ENCODE data around the gene SIRT3. TPM values are rescaled to one million over a fixed set of nuclear protein-coding genes. Genes with fewer than 3 reads are reported as not detected.
"Not testable (repeated sequence)": the region's sequence is repeated elsewhere in the genome, so short reads cannot be mapped to it uniquely, and the experiment has no call there.

The SIRT3 gene
- polyA plus RNA-seq, 1 donor (not counting 4 experiments of a cell fraction or from before 2014, with no cell fraction given): 12.6 TPM

- dilution Hi-C loops (cut with MboI; ENCODE audit: extremely low pct_ligation_motif_present, low sequenced_read_pairs): no loop called here
- peaks cover 19 to 37% of the 10 kb centered on the region in 2 experiments for H3K36me3 ChIP-seq (ENCODE audit: control insufficient read depth in 2 of 2, extremely low read depth in 1 of 2, insufficient read depth in 2 of 2, low read length in 2 of 2)
- H4K20me1 ChIP-seq (ENCODE audit: control insufficient read depth, extremely low read depth, insufficient read depth, low read length): no peaks in the 10 kb centered on the region
Measured at GRCh38 chr11:240315-240714, 4.2 kb upstream of the SIRT3 start.

DNA sequence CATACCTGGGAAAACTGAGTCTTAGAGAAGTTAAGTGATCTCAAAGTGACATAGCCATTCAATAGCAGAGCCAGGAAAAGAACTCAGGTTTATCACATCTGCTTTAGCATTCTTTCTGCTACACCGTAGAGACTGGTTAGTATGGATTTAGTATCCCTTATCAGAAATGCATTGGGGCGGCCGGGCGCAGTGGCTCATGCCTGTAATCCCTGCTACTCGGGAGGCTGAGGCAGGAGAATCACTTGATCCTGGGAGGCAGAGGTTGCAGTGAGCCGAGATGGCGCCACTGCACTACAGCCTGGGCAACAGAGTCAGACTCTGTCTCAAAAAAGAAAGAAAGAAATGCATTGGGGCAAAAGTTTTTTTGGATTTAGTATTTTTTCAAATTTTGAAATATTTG is 2.2 kb upstream of the SIRT3 start:
- H3K27ac ChIP-seq (ENCODE audit: control insufficient read depth, insufficient read depth, low read length); H2AFZ ChIP-seq (ENCODE audit: control insufficient read depth, low read length); dilution Hi-C loops (cut with MboI; ENCODE audit: extremely low pct_ligation_motif_present, low sequenced_read_pairs); H3K9ac ChIP-seq (ENCODE audit: control insufficient read depth, extremely low read depth, insufficient read depth, low read length); H3K9me1 ChIP-seq (ENCODE audit: control insufficient read depth, extremely low read depth, insufficient read depth, low read length); H3K27me3 ChIP-seq (ENCODE audit: control insufficient read depth, extremely low read depth, insufficient read depth, low read length); H4K20me1 ChIP-seq (ENCODE audit: control insufficient read depth, extremely low read depth, insufficient read depth, low read length); DNase-seq (ENCODE audit: low read depth, low spot score); FAIRE-seq; H3K4me3 ChIP-seq (ENCODE audit: control insufficient read depth in 2 of 3, extremely low read depth in 1 of 3, insufficient read depth in 2 of 3, low read depth in 1 of 3, low read length in 3 of 3); H3K9me3 ChIP-seq (ENCODE audit: control insufficient read depth, low read depth, low read length): not testable (repeated sequence)
- peaks cover 13 to 20% of the 10 kb centered on the region in 2 experiments for H3K36me3 ChIP-seq (ENCODE audit: control insufficient read depth in 2 of 2, extremely low read depth in 1 of 2, insufficient read depth in 2 of 2, low read length in 2 of 2)
- peaks cover 59% of the 10 kb centered on the region for H3K79me2 ChIP-seq (ENCODE audit: control insufficient read depth, insufficient read depth, low read length)
- H3K4me1 ChIP-seq (ENCODE audit: control insufficient read depth, extremely low read depth, insufficient read depth, low read length): peaks cover 12% of the 10 kb centered on the region
- peak overlapping the region; percentile 100 for H3K4me2 ChIP-seq (ENCODE audit: control insufficient read depth, extremely low read depth, insufficient read depth, low read depth, low read length)

More at GRCh38 chr11:240315-240714, 4.2 kb upstream of the SIRT3 start:
- Histone ChIP-seq H3K27ac (ENCODE audit: control insufficient read depth, insufficient read depth, low read length) (no peak overlapping the region), H3K4me2 (ENCODE audit: control insufficient read depth, extremely low read depth, insufficient read depth, low read depth, low read length) (no peak overlapping the region), H3K27me3 (ENCODE audit: control insufficient read depth, extremely low read depth, insufficient read depth, low read length) (no peaks in the 10 kb centered on the region), H3K9me3 (ENCODE audit: control insufficient read depth, low read depth, low read length) (no peaks in the 10 kb centered on the region), H3K4me3 (ENCODE audit: control insufficient read depth in 2 of 3, extremely low read depth in 1 of 3, insufficient read depth in 2 of 3, low read depth in 1 of 3, low read length in 3 of 3) (no peak overlapping the region), H3K9ac (ENCODE audit: control insufficient read depth, extremely low read depth, insufficient read depth, low read length) (no peak overlapping the region), H3K4me1 (ENCODE audit: control insufficient read depth, extremely low read depth, insufficient read depth, low read length) (peaks cover 11% of the 10 kb centered on the region), H3K9me1 (ENCODE audit: control insufficient read depth, extremely low read depth, insufficient read depth, low read length) (no peaks in the 10 kb centered on the region), H3K79me2 (ENCODE audit: control insufficient read depth, insufficient read depth, low read length) (peaks cover 64% of the 10 kb centered on the region), H2AFZ (ENCODE audit: control insufficient read depth, low read length) (no peak overlapping the region)
- FAIRE-seq: no peak
- no peak for TF ChIP-seq EZH2 (IDR thresholded peaks at IDR 0.05; ENCODE audit: low read length)
- TF ChIP-seq, protein P1, sequence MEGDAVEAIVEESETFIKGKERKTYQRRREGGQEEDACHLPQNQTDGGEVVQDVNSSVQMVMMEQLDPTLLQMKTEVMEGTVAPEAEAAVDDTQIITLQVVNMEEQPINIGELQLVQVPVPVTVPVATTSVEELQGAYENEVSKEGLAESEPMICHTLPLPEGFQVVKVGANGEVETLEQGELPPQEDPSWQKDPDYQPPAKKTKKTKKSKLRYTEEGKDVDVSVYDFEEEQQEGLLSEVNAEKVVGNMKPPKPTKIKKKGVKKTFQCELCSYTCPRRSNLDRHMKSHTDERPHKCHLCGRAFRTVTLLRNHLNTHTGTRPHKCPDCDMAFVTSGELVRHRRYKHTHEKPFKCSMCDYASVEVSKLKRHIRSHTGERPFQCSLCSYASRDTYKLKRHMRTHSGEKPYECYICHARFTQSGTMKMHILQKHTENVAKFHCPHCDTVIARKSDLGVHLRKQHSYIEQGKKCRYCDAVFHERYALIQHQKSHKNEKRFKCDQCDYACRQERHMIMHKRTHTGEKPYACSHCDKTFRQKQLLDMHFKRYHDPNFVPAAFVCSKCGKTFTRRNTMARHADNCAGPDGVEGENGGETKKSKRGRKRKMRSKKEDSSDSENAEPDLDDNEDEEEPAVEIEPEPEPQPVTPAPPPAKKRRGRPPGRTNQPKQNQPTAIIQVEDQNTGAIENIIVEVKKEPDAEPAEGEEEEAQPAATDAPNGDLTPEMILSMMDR (optimal IDR thresholded peaks at IDR 0.05 in 1 of 3, IDR thresholded peaks at IDR 0.05 in 1 of 3, conservative IDR thresholded peaks at IDR 0.05 in 1 of 3; ENCODE audit: extremely low read depth in 1 of 3, insufficient read depth in 2 of 3, low read length in 3 of 3): no peak
- no peak for DNase-seq (ENCODE audit: low read depth, low spot score)

Measured in keratinocyte (primary cell).